DND-41 (cell line): ENCODE measurements around the gene PRR23E.

Experiments
- CTCF ChIP-seq: IDR thresholded peaks from 2 replicates; pipeline ENCODE4 v1.5.1; 2012; ENCODE audit warnings: borderline replicate concordance, low read length, moderate library complexity, mild to moderate bottlenecking; ENCODE audit not compliant: poor library complexity, severe bottlenecking; ENCODE audit errors: extremely low read depth
- EZH2 ChIP-seq: IDR thresholded peaks from 3 replicates; pipeline ENCODE4 v1.6.1; 2012; ENCODE audit warnings: borderline replicate concordance, low read depth, mild to moderate bottlenecking, moderate library complexity, low read length, inconsistent platforms; ENCODE audit not compliant: severe bottlenecking

GRCh38 chr3:127150513-127151250 lies 42.2 kb upstream of the PRR23E start:
- TF ChIP-seq CTCF (no peak), EZH2 (no peak)
